ENCODE results near the gene TEK. TPM values are rescaled to one million over a fixed set of nuclear protein-coding genes. Genes with fewer than 3 reads are reported as not detected.

Gene TEK
- total RNA-seq, 4 donors from 2014 or later, result 0.72 to 7.4 (median 4.0) TPM

DNA sequence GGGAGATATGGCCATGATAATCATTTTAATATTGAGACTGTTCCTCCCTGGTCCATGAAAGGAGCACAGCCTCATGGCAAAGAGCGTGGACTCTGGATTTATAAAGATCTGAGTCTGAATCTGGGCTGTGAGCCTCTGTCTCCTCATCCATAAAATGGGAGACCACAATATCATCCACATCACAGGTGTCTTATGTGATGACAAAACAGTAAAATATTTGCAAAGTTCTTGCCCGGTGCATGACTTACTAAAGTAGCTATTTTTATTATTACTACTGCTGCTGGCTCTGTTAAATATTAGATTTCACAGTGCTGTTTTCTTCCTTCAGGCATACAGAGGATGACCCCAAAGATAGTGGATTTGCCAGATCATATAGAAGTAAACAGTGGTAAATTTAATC lies 74.1 kb downstream of the TEK start:
- WGBS, 2 donors, result 93 to 97% methylated on average over 2 of the region's 2 CpGs
- no peak for DNase-seq
- no peak overlapping the region for H3K27ac ChIP-seq
- intact Hi-C loops (cut with DNase I), result no loop called here
- H3K36me3 ChIP-seq, result no peaks in the 10 kb centered on the region
- H3K4me1 ChIP-seq, result peaks cover 0 to 25% (median 11%) of the 10 kb centered on the region in 3 donors
- TF ChIP-seq POLR2A (IDR thresholded peaks at IDR 0.05), result no peak
- TF ChIP-seq, protein P1, sequence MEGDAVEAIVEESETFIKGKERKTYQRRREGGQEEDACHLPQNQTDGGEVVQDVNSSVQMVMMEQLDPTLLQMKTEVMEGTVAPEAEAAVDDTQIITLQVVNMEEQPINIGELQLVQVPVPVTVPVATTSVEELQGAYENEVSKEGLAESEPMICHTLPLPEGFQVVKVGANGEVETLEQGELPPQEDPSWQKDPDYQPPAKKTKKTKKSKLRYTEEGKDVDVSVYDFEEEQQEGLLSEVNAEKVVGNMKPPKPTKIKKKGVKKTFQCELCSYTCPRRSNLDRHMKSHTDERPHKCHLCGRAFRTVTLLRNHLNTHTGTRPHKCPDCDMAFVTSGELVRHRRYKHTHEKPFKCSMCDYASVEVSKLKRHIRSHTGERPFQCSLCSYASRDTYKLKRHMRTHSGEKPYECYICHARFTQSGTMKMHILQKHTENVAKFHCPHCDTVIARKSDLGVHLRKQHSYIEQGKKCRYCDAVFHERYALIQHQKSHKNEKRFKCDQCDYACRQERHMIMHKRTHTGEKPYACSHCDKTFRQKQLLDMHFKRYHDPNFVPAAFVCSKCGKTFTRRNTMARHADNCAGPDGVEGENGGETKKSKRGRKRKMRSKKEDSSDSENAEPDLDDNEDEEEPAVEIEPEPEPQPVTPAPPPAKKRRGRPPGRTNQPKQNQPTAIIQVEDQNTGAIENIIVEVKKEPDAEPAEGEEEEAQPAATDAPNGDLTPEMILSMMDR (IDR thresholded peaks at IDR 0.05), result no peak
- no peak overlapping the region for H3K4me3 ChIP-seq
- no peaks in the 10 kb centered on the region for H3K9me3 ChIP-seq
- no peaks in the 10 kb centered on the region for H3K27me3 ChIP-seq

DNA sequence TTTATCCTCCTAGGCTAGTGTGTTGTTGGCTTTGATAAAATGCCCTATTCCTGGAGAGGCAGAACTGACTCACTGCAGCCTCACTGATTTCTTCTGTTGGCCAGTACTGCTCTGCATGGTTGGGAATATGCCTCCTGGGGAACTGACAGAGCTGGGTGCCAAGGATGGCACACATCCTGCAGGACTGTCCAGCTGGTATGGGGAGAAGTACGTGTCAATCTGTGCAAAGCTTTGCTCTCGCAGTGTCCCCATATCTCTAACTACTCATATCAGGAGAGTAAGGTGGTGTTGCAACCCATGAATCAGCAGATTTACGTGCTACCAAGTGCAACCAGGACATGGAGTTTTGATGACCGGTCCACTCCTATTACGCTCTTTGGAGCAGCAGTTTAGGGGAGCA lies 74.7 kb downstream of the TEK start:
- TF ChIP-seq POLR2A (IDR thresholded peaks at IDR 0.05), result no peak
- TF ChIP-seq, protein P1 (IDR thresholded peaks at IDR 0.05), result no peak
- intact Hi-C loops (cut with DNase I), result no loop called here

DNA sequence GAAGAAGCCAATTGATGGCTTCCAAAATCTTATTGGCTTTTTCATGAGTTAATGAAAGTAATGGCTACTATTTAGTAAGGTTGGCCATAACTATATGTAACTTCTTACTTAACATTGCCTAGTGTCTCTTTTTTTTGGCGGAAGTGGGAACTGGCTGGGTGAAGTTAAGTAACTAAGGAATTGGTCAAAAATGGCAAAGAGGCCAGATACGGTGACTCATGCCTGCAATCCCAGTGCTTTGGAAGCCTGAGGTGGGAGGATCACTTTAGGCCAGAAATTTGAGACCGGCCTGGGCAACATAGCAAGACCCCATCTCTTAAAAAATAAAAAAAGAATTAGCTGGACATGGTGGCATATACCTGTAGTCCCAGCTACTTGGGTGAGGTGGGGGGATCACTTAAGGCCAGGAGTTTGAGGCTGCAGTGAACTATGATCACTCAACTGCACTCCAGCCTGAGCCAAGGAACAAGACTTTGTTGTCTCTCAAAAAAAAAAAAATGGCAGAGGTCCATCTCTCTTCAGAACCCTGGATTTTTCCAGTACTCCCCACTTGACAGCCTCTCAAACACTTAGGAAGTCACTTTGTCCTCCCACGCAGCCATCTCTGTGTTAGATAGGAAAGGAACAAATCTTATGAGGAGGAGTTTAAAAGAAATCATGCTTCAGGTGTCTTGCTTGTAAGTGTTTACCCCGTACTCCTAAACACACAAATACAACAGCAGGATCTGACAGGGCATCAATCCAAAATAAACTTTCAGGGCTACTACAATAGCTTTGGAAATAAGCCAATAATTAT lies 75.7 kb downstream of the TEK start:
- no peaks in the 10 kb centered on the region for H3K27me3 ChIP-seq
- H3K4me3 ChIP-seq, result no peak overlapping the region
- no peaks in the 10 kb centered on the region for H3K36me3 ChIP-seq
- WGBS, 2 donors, result 76 to 79% methylated on average over 5 of the region's 5 CpGs
- H3K4me1 ChIP-seq, result peaks cover 0 to 25% (median 11%) of the 10 kb centered on the region in 3 donors
- no peaks in the 10 kb centered on the region for H3K9me3 ChIP-seq
- intact Hi-C loops (cut with DNase I), result no loop called here
- H3K27ac ChIP-seq, result no peak overlapping the region
- DNase-seq, result no peak
- TF ChIP-seq, protein P1 (IDR thresholded peaks at IDR 0.05), result no peak
- TF ChIP-seq POLR2A (IDR thresholded peaks at IDR 0.05), result no peak

More for the DNA sequence above, 74.7 kb downstream of the TEK start:
- H3K9me3 ChIP-seq, result no peaks in the 10 kb centered on the region
- H3K27ac ChIP-seq, result no peak overlapping the region
- no peaks in the 10 kb centered on the region for H3K36me3 ChIP-seq
- no peak for DNase-seq
- H3K4me1 ChIP-seq, result peaks cover 0 to 25% (median 11%) of the 10 kb centered on the region in 3 donors
- H3K4me3 ChIP-seq, result no peak overlapping the region
- H3K27me3 ChIP-seq, result no peaks in the 10 kb centered on the region
- 83 to 85% methylated on average over 5 of the region's 5 CpGs for WGBS, 2 donors

DNA sequence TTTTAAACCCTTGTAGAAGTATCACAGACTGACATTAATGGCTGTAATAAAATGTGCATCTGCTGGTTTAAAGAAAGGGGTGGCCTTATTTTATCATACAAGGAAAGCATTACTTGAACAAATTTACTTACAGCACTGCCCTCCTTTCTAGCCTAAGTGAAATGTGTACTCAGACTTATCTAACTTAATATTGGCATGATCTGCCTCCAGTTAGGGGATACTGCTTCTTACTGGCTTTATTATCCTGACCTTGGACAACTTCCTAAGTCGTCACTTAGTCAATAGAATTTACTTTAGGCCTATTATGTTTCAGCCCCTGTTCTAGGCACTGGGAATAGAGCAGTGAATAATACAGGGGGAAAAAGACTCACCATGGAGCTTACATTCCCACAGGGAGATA lies 79.4 kb downstream of the TEK start:
- Histone ChIP-seq H3K27ac (no peak overlapping the region), H3K27me3 (no peaks in the 10 kb centered on the region), H3K4me3 (no peak overlapping the region), H3K4me1 (peaks cover 0 to 8% (median 6%) of the 10 kb centered on the region in 3 donors), H3K36me3 (no peaks in the 10 kb centered on the region), H3K9me3 (no peaks in the 10 kb centered on the region)
- DNase-seq, result no peak
- WGBS, 2 donors, result 67 to 100% methylated on average over 1 of the region's 1 CpG
- no peak for TF ChIP-seq POLR2A (IDR thresholded peaks at IDR 0.05)
- TF ChIP-seq, protein P1 (IDR thresholded peaks at IDR 0.05), result no peak
- intact Hi-C loops (cut with DNase I), result no loop called here

DNA sequence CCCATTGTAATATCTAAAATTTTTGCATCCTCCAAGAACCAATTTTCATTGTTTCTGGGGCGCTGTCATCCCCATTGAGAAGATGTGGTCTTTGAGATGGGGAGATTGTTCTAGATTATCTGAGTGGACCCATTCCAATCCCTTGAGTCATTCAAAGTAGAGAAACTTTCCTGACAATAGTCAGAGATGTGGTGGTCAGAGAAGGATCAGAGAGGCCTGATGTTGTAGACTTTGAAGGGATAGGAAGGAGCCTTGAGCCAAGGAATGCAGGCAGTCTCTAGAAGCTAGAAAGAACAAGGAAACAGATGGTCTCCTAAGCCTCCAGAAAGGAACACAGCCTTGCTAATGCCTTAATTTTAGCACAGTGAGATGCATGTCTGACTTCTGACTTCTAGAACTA lies 80.4 kb downstream of the TEK start:
- TF ChIP-seq, protein P1 (IDR thresholded peaks at IDR 0.05), result no peak
- TF ChIP-seq POLR2A (IDR thresholded peaks at IDR 0.05), result no peak
- 83 to 93% methylated on average over 1 of the region's 1 CpG for WGBS, 2 donors
- intact Hi-C loops (cut with DNase I), result no loop called here

More for the DNA sequence above, 80.4 kb downstream of the TEK start:
- DNase-seq, result no peak
- Histone ChIP-seq H3K9me3 (no peaks in the 10 kb centered on the region), H3K4me3 (no peak overlapping the region), H3K4me1 (peaks cover 0 to 8% (median 6%) of the 10 kb centered on the region in 3 donors), H3K36me3 (no peaks in the 10 kb centered on the region), H3K27me3 (no peaks in the 10 kb centered on the region), H3K27ac (no peak overlapping the region)

Data from esophagus squamous epithelium (tissue), 5 donors.